HL-60 (cell line): ENCODE results near the gene KAT6B.

Experiments
- DNase-seq, 2 experiments: peaks; one replicate each; pipeline ENCODE4 v3.0.0-alpha.2; 2010 to 2020; ENCODE audit warnings: low read depth in 1 of 2, low spot score in 1 of 2
- H3K27ac ChIP-seq: fragments of 250-450 bp; sonication (Bioruptor Pico); replicated peaks from 2 replicates; pipeline ENCODE4 v1.5.1; 2020; ENCODE audit warnings: mild to moderate bottlenecking, moderate library complexity
- H3K27me3 ChIP-seq: fragments of 250-450 bp; sonication (Bioruptor Pico); 2 replicates; pipeline ENCODE4 v1.5.1; 2021; ENCODE audit warnings: mild to moderate bottlenecking, moderate library complexity; ENCODE audit not compliant: insufficient read depth, poor library complexity, severe bottlenecking
- H3K4me3 ChIP-seq: replicated peaks from 2 replicates; pipeline ENCODE4 v1.5.1; 2011; ENCODE audit warnings: mild to moderate bottlenecking, control low read depth, low read length; ENCODE audit not compliant: insufficient read depth
- GABPA ChIP-seq: IDR thresholded peaks from 2 replicates; pipeline ENCODE4 v1.6.1; 2012; ENCODE audit warnings: low read depth
- POLR2AphosphoS5 ChIP-seq: IDR thresholded peaks from 2 replicates; pipeline ENCODE4 v1.6.1; 2012; ENCODE audit warnings: low read depth
- SPI1 ChIP-seq: IDR thresholded peaks from 2 replicates; pipeline ENCODE4 v1.6.1; 2012; ENCODE audit warnings: low read depth, mild to moderate bottlenecking, borderline replicate concordance
- TF ChIP-seq, protein P1 (sequence below): IDR thresholded peaks from 2 replicates; pipeline ENCODE4 v1.6.1; 2012; ENCODE audit warnings: low read depth; ENCODE audit not compliant: insufficient replicate concordance
- TF ChIP-seq, protein P2 (sequence below): IDR thresholded peaks from one replicate; pipeline ENCODE4 v1.5.1; 2011; ENCODE audit warnings: low read length, control low read depth, inconsistent platforms; ENCODE audit not compliant: insufficient read depth

KAT6B gene

GRCh38 chr10:74958316-74958715, 131.9 kb downstream of the KAT6B start:
- TF ChIP-seq POLR2AphosphoS5 (no peak), GABPA (no peak), SPI1 (no peak)
- TF ChIP-seq, protein P1, sequence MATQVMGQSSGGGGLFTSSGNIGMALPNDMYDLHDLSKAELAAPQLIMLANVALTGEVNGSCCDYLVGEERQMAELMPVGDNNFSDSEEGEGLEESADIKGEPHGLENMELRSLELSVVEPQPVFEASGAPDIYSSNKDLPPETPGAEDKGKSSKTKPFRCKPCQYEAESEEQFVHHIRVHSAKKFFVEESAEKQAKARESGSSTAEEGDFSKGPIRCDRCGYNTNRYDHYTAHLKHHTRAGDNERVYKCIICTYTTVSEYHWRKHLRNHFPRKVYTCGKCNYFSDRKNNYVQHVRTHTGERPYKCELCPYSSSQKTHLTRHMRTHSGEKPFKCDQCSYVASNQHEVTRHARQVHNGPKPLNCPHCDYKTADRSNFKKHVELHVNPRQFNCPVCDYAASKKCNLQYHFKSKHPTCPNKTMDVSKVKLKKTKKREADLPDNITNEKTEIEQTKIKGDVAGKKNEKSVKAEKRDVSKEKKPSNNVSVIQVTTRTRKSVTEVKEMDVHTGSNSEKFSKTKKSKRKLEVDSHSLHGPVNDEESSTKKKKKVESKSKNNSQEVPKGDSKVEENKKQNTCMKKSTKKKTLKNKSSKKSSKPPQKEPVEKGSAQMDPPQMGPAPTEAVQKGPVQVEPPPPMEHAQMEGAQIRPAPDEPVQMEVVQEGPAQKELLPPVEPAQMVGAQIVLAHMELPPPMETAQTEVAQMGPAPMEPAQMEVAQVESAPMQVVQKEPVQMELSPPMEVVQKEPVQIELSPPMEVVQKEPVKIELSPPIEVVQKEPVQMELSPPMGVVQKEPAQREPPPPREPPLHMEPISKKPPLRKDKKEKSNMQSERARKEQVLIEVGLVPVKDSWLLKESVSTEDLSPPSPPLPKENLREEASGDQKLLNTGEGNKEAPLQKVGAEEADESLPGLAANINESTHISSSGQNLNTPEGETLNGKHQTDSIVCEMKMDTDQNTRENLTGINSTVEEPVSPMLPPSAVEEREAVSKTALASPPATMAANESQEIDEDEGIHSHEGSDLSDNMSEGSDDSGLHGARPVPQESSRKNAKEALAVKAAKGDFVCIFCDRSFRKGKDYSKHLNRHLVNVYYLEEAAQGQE = no peak
- TF ChIP-seq, protein P2, sequence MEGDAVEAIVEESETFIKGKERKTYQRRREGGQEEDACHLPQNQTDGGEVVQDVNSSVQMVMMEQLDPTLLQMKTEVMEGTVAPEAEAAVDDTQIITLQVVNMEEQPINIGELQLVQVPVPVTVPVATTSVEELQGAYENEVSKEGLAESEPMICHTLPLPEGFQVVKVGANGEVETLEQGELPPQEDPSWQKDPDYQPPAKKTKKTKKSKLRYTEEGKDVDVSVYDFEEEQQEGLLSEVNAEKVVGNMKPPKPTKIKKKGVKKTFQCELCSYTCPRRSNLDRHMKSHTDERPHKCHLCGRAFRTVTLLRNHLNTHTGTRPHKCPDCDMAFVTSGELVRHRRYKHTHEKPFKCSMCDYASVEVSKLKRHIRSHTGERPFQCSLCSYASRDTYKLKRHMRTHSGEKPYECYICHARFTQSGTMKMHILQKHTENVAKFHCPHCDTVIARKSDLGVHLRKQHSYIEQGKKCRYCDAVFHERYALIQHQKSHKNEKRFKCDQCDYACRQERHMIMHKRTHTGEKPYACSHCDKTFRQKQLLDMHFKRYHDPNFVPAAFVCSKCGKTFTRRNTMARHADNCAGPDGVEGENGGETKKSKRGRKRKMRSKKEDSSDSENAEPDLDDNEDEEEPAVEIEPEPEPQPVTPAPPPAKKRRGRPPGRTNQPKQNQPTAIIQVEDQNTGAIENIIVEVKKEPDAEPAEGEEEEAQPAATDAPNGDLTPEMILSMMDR = no peak
- no peak overlapping the region for H3K27ac ChIP-seq
- no peak overlapping the region for H3K4me3 ChIP-seq
- H3K27me3 ChIP-seq = no peaks in the 10 kb centered on the region
- DNase-seq = no peak

DNA sequence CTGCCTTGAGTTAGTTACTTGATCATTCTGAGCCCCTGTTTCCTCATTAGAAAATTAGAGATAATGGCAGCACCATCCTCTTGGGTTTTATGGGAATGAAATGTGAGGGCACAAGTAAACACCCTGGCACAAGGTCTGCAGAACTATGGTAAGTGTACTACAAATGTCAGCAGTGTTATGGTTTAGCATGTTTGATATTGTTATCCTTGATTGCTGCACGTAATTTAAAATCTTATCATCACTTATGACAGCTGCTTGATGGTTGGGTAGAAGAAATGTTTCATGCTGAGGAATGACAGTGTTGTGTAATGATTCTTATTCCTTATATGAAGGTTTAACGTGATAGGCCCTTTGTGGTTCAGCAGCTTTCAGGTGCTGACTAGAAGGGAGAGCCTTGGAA, 134.3 kb downstream of the KAT6B start:
- TF ChIP-seq, protein P1 = no peak
- TF ChIP-seq, protein P2 = no peak
- TF ChIP-seq GABPA = no peak
- TF ChIP-seq POLR2AphosphoS5 = no peak
- no peak for TF ChIP-seq SPI1
- Histone ChIP-seq H3K27me3 (no peaks in the 10 kb centered on the region), H3K4me3 (no peak overlapping the region), H3K27ac (no peak overlapping the region)
- DNase-seq = no peak

- no peaks in the 10 kb centered on the region for H3K27me3 ChIP-seq
- H3K4me3 ChIP-seq = no peak overlapping the region
- no peak overlapping the region for H3K27ac ChIP-seq
- DNase-seq = no peak
- TF ChIP-seq GABPA = no peak
- no peak for TF ChIP-seq POLR2AphosphoS5
- TF ChIP-seq SPI1 = no peak
Observed at GRCh38 chr10:74962517-74962916, 136.1 kb downstream of the KAT6B start.

GRCh38 chr10:74963549-74963948, 137.1 kb downstream of the KAT6B start:
- no peak overlapping the region for H3K27ac ChIP-seq
- no peak overlapping the region for H3K4me3 ChIP-seq
- no peak for DNase-seq
- TF ChIP-seq POLR2AphosphoS5 (no peak), GABPA (no peak), SPI1 (no peak)
- TF ChIP-seq, protein P1 = no peak
- TF ChIP-seq, protein P2 = no peak
- no peaks in the 10 kb centered on the region for H3K27me3 ChIP-seq
